A549 (cell line): ENCODE measurements around the gene MAP1LC3C. TPM values are rescaled to one million over a fixed set of nuclear protein-coding genes. Genes with fewer than 3 reads are reported as not detected.

ENCODE experiments used
- ATAC-seq, 2 experiments: fragments of 200-7000 bp in 1 of 2; fragments of >200 bp in 1 of 2; cut with Nextera tagmentation in 1 of 2; cut with Tn5 transposase in 1 of 2; 3 replicates each; pipeline versions ENCODE4 v1.8.0 to v1.9.1; 2018 to 2020; ENCODE audit warnings: mild to moderate bottlenecking in 1 of 2, moderate library complexity in 1 of 2
- CTCF ChIA-PET: fragments of 300-600 bp; sonication (Branson Sonifier 250); formaldehyde crosslinking; extraction: SDS; loops from one replicate; lab custom pipeline; 2021; ENCODE audit warnings: antibody characterized with exemption, inconsistent platforms; lab: Yijun Ruan, JAX
- POLR2A ChIA-PET: fragments of 350-600 bp; formaldehyde crosslinking; extraction: SDS; loops from one replicate; lab custom pipeline; 2021; ENCODE audit warnings: antibody characterized with exemption, inconsistent platforms; lab: Yijun Ruan, JAX
- DNase-seq, 2 experiments: peaks; one replicate each; pipeline versions ENCODE4 v3.0.0 to v3.0.0-alpha.2; 2011 to 2016; ENCODE audit warnings: low read depth in 1 of 2, low spot score in 1 of 2
- FAIRE-seq: peaks from 2 replicates; lab custom pipeline; 2011; peaks lifted over from hg19 to GRCh38; lab: Jason Lieb, UNC
- H3K27ac ChIP-seq, 2 experiments: fragments of >200 bp; sonication (Bioruptor Twin); formaldehyde crosslinking; 3 replicates each; pipeline ENCODE4 v1.5.1; 2016 to 2017
- H3K4me1 ChIP-seq: fragments of >200 bp; sonication (Bioruptor Twin); formaldehyde crosslinking; 3 replicates; pipeline ENCODE4 v1.6.1; 2016
- H3K4me2 ChIP-seq: fragments of >200 bp; sonication (Bioruptor Twin); formaldehyde crosslinking; 3 replicates; pipeline ENCODE4 v1.6.1; 2016
- H3K4me3 ChIP-seq: fragments of >200 bp; sonication (Bioruptor Twin); formaldehyde crosslinking; 3 replicates; pipeline ENCODE4 v1.5.1; 2016
- H3K9me3 ChIP-seq: fragments of >200 bp; sonication (Bioruptor Twin); formaldehyde crosslinking; 3 replicates; pipeline ENCODE4 v1.6.1; 2016
- BHLHE40 ChIP-seq: IDR thresholded peaks from 2 replicates; pipeline ENCODE4 v1.6.1; 2012; ENCODE audit warnings: low read depth, low read length, inconsistent platforms
- E2F6 ChIP-seq: IDR thresholded peaks from 2 replicates; pipeline ENCODE4 v1.6.1; 2012; ENCODE audit warnings: low read depth, borderline replicate concordance
- KDM1A ChIP-seq: fragments of 200-600 bp; sonication (generic); IDR thresholded peaks from 2 replicates; pipeline ENCODE4 v1.6.1; 2016; ENCODE audit warnings: low read depth, mild to moderate bottlenecking
- MAFK ChIP-seq: fragments of 450-650 bp; IDR thresholded peaks from 2 replicates; pipeline ENCODE4 v1.6.1; 2014; ENCODE audit not compliant: partially characterized antibody
- NFE2L2 ChIP-seq: fragments of 150-350 bp; conservative IDR thresholded peaks from 2 replicates; pipeline ENCODE4 v1.6.1; 2014; ENCODE audit warnings: low read length
- PHF8 ChIP-seq: fragments of 200-600 bp; sonication (generic); IDR thresholded peaks from 2 replicates; pipeline ENCODE4 v1.6.1; 2016; ENCODE audit warnings: low read depth, mild to moderate bottlenecking, antibody characterized with exemption, moderate library complexity, borderline replicate concordance
- POLR2A ChIP-seq: IDR thresholded peaks from 2 replicates; pipeline ENCODE4 v1.6.1; 2012; ENCODE audit warnings: mild to moderate bottlenecking, low read length
- REST ChIP-seq: fragments of 200-600 bp; sonication (generic); IDR thresholded peaks from 2 replicates; pipeline ENCODE4 v1.6.1; 2016; ENCODE audit warnings: antibody characterized with exemption, mild to moderate bottlenecking, moderate library complexity
- RNF2 ChIP-seq: fragments of 200-600 bp; sonication (generic); IDR thresholded peaks from 2 replicates; pipeline ENCODE4 v1.6.1; 2016; ENCODE audit warnings: low read depth, mild to moderate bottlenecking, antibody characterized with exemption, moderate library complexity, borderline replicate concordance
- ZC3H11A ChIP-seq: fragments of 450-650 bp; IDR thresholded peaks from 2 replicates; pipeline ENCODE4 v1.6.1; 2014; ENCODE audit warnings: antibody characterized with exemption, mild to moderate bottlenecking
- ZNF302 ChIP-seq: fragments of 250-450 bp; sonication (Bioruptor Pico); IDR thresholded peaks from 2 replicates; pipeline ENCODE4 v1.9.0; 2021; ENCODE audit warnings: inconsistent platforms, mild to moderate bottlenecking, moderate library complexity
- WGBS: methylation state at CpG from one replicate; pipeline ENCODE4 v1.1.6; 2017; ENCODE audit errors: missing lambda C conversion rate; 5-methylcytosine and 5-hydroxymethylcytosine counted together
- polyA plus RNA-seq, 4 experiments: library from polyadenylated mRNA; depleted of rRNA in 3 of 4; stranded (reverse); fragments of >200 nt; fragmentation: RNase III in 1 of 4; extraction: RNeasy Plus Mini Kit Qiagen cat#74134 plus additional on column Dnase treatment in 1 of 4; gene quantifications; 2 replicates in 3 of 4; 3 replicates in 1 of 4; pipeline ENCODE4 v1.2.3, GENCODE V29; 2011 to 2017
- TF ChIP-seq, protein P1 (sequence below): fragments of 150-350 bp; IDR thresholded peaks from 2 replicates; pipeline ENCODE4 v1.6.1; 2014; ENCODE audit warnings: low read depth, mild to moderate bottlenecking, low read length
- TF ChIP-seq, protein P2 (sequence below): fragments of 250-450 bp; sonication (Bioruptor Pico); IDR thresholded peaks from 2 replicates; pipeline ENCODE4 v1.5.0; 2020; ENCODE audit warnings: low read depth, mild to moderate bottlenecking, moderate library complexity

MAP1LC3C gene
- polyA plus RNA-seq, 2 of the 4 experiments (the other 2 are of a cell fraction): 0.21 to 0.23 TPM

GRCh38 chr1:242016479-242016878 is 17.6 kb upstream of the MAP1LC3C start:
- no peak overlapping the region for H3K4me3 ChIP-seq
- H3K4me1 ChIP-seq: peaks cover 8% of the 10 kb centered on the region; the same call in 2 of the 3 replicates
- no peak for DNase-seq
- TF ChIP-seq, protein P1, sequence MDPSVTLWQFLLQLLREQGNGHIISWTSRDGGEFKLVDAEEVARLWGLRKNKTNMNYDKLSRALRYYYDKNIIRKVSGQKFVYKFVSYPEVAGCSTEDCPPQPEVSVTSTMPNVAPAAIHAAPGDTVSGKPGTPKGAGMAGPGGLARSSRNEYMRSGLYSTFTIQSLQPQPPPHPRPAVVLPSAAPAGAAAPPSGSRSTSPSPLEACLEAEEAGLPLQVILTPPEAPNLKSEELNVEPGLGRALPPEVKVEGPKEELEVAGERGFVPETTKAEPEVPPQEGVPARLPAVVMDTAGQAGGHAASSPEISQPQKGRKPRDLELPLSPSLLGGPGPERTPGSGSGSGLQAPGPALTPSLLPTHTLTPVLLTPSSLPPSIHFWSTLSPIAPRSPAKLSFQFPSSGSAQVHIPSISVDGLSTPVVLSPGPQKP: no peak
- TF ChIP-seq ZC3H11A: no peak
- TF ChIP-seq MAFK: no peak
- no peak for TF ChIP-seq RNF2
- TF ChIP-seq ZNF302 (CRISPR knock-in tag): no peak
- TF ChIP-seq E2F6: no peak
- TF ChIP-seq, all 56 proteins: peak for 0
- ChIA-PET POLR2A (no interaction called here), CTCF (interaction anchor here (0.8 to 1.8 kb wide), 6 partner anchors 18 to 400 kb away, joined by 3 to 11 read pairs (median 4); partner anchors contain the start of gene MAP1LC3C)
- no peak for FAIRE-seq
- Histone ChIP-seq H3K9me3 (no peaks in the 10 kb centered on the region), H3K27ac (no peak overlapping the region), H3K4me2 (no peak overlapping the region)
- ATAC-seq: no peak

- FAIRE-seq (no peak), ATAC-seq (peak in 1 of 2 experiments; percentile 45; a peak in 3 of 6 replicates), DNase-seq (no peak)
- Histone ChIP-seq H3K4me1 (no peaks in the 10 kb centered on the region), H3K27ac (no peak overlapping the region), H3K4me2 (no peak overlapping the region), H3K9me3 (no peaks in the 10 kb centered on the region), H3K4me3 (no peak overlapping the region)
- no peak for TF ChIP-seq REST
- no peak for TF ChIP-seq NFE2L2
- TF ChIP-seq BHLHE40: no peak
- TF ChIP-seq, protein P2, sequence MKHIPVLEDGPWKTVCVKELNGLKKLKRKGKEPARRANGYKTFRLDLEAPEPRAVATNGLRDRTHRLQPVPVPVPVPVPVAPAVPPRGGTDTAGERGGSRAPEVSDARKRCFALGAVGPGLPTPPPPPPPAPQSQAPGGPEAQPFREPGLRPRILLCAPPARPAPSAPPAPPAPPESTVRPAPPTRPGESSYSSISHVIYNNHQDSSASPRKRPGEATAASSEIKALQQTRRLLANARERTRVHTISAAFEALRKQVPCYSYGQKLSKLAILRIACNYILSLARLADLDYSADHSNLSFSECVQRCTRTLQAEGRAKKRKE (CRISPR knock-in tag): no peak
- no peak for TF ChIP-seq KDM1A
- TF ChIP-seq E2F6: no peak
- TF ChIP-seq ZC3H11A: no peak
- TF ChIP-seq POLR2A: no peak
- TF ChIP-seq PHF8: no peak
- ChIA-PET CTCF (interaction anchor here (0.6 to 6.8 kb wide), 6 partner anchors 8 to 401 kb away, joined by 3 to 42 read pairs (median 3); partner anchors contain the start of gene MAP1LC3C), POLR2A (no interaction called here)
- WGBS: 89% methylated on average over 5 of the region's 5 CpGs
Observed at GRCh38 chr1:242011894-242012660, 13.2 kb upstream of the MAP1LC3C start.
